ENCODE results near the gene SUGP2.

Gene SUGP2

DNA sequence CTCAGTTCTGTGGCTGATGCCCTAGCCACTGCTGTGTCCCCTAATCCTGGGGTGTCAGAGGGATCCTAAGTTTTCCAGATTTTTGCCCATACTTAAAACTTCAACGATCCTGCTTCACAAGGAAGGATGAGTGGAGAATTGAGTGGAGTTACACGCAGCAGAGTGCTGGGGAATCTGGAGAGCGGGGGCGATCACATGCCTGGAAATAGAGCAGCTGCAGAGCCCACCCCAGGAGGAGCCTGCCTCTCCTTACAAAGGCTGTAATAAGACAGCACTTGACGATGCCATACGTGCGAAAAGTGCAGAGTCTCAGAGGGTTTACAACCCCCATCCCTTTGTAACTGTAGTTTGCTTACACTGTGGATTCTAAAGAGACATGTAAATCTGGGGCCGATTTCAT lies 40.6 kb downstream of the SUGP2 start:
- no peaks in the 10 kb centered on the region for H3K9me3 Mint-ChIP-seq
- no peak overlapping the region for H3K4me3 Mint-ChIP-seq
- ATAC-seq: no peak
- no peaks in the 10 kb centered on the region for H3K4me1 Mint-ChIP-seq
- no peak for DNase-seq
- peaks cover 6% of the 10 kb centered on the region for H3K27me3 Mint-ChIP-seq
- no peak overlapping the region for H3K27ac Mint-ChIP-seq

DNA sequence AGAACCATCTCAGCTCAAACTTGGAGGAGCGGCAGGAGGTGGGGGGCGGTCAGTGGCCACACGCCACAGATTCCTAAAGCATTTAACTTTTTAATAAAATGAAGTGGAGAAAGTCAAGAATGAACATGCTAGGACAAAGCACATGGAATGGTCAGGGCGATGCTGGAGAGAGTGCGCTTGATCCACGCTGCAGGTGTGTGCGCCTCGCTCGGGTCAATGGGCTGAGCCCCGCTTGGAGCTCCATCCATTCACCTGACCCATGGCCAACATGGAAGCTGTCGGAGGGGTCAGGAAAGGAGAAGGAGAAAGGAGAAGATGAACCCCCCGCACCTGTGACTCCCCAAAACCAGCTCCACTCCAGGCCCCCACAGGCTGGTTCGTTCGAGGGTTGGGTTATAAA lies 41.8 kb downstream of the SUGP2 start:
- Mint-ChIP-seq H3K27ac (no peak overlapping the region), H3K27me3 (peaks cover 19% of the 10 kb centered on the region), H3K4me3 (no peak overlapping the region), H3K4me1 (no peaks in the 10 kb centered on the region), H3K9me3 (no peaks in the 10 kb centered on the region)
- no peak for ATAC-seq
- DNase-seq: no peak

- Mint-ChIP-seq H3K9me3 (no peaks in the 10 kb centered on the region), H3K4me1 (no peaks in the 10 kb centered on the region), H3K27ac (no peak overlapping the region), H3K27me3 (peaks cover 23% of the 10 kb centered on the region), H3K4me3 (no peak overlapping the region)
- DNase-seq (no peak), ATAC-seq (no peak)
These were observed 42.3 kb downstream of the SUGP2 start for GRCh38 chr19:18991006-18991405.

DNA sequence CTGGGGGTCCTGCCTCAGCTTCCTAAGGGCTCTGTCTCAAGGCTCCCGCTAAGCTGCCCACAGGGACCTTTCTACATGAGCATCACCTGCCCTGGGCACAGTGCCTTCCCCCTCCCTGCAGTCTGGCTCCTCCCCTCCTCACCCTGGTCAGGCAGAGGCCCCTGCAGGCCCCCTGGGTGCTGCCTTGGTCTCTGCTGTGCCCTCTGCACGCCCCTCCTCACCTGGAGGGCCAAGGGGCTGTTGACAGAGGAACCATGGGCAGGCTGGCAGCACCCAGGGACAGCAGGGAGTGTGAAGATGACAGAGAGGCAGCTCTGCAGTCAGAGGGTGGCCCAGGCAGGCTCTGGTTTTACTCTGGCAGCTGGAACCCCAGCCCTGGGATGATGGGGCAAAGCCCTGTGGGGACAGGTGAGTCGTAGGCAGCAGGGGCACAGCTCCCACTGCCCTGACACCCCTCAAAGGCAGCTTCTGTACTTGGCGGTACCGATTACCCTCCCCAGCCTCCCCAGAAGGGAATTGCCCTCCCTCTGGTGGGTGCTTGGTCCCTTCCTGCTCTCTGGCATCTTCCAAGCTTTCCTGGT lies 43.1 kb downstream of the SUGP2 start:
- H3K4me3 Mint-ChIP-seq: no peak overlapping the region
- no peak for DNase-seq
- ATAC-seq: peak; percentile 35
- H3K27ac Mint-ChIP-seq: peak overlapping the region in 1 of 2 donors; percentile 54
- peaks cover 31% of the 10 kb centered on the region for H3K27me3 Mint-ChIP-seq
- H3K9me3 Mint-ChIP-seq: no peaks in the 10 kb centered on the region
- H3K4me1 Mint-ChIP-seq: no peaks in the 10 kb centered on the region

DNA sequence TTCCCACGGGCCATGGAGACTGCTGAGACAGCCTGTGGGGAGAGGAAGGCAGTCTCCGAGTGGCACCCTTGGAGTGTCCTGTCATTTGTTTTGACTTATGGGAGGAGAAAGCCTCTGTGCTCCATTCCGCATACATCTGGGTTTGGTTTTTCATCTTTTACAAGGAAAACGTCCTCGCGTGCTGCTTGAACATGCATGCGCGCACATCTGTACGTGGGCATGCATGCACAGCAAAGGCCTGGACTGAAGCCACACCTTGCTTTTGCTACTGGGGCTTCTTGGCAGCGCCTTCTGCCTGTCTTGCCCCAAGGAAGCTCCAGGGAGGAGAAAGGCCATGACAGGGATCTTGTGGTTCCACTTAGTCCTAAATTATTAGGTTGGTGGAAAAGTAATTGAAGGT lies 44.0 kb downstream of the SUGP2 start:
- Mint-ChIP-seq H3K4me1 (no peaks in the 10 kb centered on the region), H3K4me3 (no peak overlapping the region), H3K9me3 (no peaks in the 10 kb centered on the region), H3K27me3 (peaks cover 40% of the 10 kb centered on the region), H3K27ac (no peak overlapping the region)
- ATAC-seq: no peak
- DNase-seq: no peak

DNA sequence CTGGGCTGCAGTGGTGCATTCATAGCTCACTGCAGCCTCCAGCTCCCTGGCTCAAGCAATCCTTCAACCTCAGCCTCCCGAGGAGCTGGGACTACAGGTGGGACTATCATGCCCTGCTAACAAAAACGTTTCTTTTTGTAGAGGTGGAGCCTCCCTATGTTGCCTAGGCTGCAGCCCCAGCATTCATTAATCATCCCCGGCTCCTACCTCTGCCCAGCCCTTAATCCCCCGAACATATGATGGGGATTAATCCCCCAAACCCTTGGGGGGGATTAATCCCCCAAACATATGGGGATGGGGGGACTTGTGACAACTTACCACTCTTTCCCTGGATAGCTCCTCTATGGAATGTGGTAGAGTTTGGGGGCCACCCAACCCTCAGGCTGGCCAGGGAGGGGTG lies 45.9 kb downstream of the SUGP2 start:
- Mint-ChIP-seq H3K27me3 (peaks cover 50% of the 10 kb centered on the region), H3K9me3 (no peaks in the 10 kb centered on the region), H3K4me3 (no peak overlapping the region), H3K27ac (no peak overlapping the region), H3K4me1 (no peaks in the 10 kb centered on the region)
- ATAC-seq (no peak), DNase-seq (no peak)

DNA sequence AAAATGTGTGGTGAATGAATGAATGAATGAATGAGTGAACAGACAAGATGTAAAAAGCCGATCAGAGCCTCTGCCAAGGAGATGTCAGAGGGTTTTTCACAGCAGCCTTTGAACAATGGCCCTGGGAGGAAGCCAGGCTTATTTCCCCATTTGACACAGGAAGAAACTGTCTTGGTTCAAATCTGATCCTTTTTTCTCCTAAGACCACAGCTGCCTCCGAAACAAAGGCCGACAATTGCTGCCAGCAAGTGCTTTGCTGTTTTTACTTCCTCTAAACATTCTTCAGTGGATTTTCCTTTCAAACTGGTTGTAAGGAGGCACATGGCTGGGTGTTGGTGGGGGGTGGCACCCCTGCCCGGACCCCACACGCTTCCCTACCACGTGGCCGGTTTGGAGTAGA lies 48.1 kb downstream of the SUGP2 start:
- Mint-ChIP-seq H3K4me3 (no peak overlapping the region), H3K27me3 (peaks cover 60% of the 10 kb centered on the region), H3K27ac (no peak overlapping the region), H3K4me1 (no peaks in the 10 kb centered on the region), H3K9me3 (no peaks in the 10 kb centered on the region)
- no peak for DNase-seq
- no peak for ATAC-seq

- H3K27ac Mint-ChIP-seq: no peak overlapping the region
- H3K27me3 Mint-ChIP-seq: peaks cover 60% of the 10 kb centered on the region
- H3K4me1 Mint-ChIP-seq: no peaks in the 10 kb centered on the region
- H3K9me3 Mint-ChIP-seq: no peaks in the 10 kb centered on the region
- no peak overlapping the region for H3K4me3 Mint-ChIP-seq
- ATAC-seq (no peak), DNase-seq (no peak)
These were observed 49.1 kb downstream of the SUGP2 start for GRCh38 chr19:18984251-18984650.

GRCh38 chr19:18982669-18983068 lies 50.6 kb downstream of the SUGP2 start:
- Mint-ChIP-seq H3K9me3 (no peaks in the 10 kb centered on the region), H3K4me1 (no peaks in the 10 kb centered on the region), H3K27ac (peak overlapping the region in 1 of 2 donors; percentile 13), H3K4me3 (no peak overlapping the region), H3K27me3 (peaks cover 53% of the 10 kb centered on the region)
- DNase-seq: no peak
- ATAC-seq: no peak

- Mint-ChIP-seq H3K27ac (no peak overlapping the region), H3K27me3 (peaks cover 32% of the 10 kb centered on the region), H3K4me1 (no peaks in the 10 kb centered on the region), H3K4me3 (no peak overlapping the region), H3K9me3 (no peaks in the 10 kb centered on the region)
- ATAC-seq (no peak), DNase-seq (no peak)
These were observed 52.8 kb downstream of the SUGP2 start for GRCh38 chr19:18980432-18981020.

GRCh38 chr19:18978616-18979015 lies 54.7 kb downstream of the SUGP2 start:
- DNase-seq (no peak), ATAC-seq (no peak)
- Mint-ChIP-seq H3K9me3 (no peaks in the 10 kb centered on the region), H3K27me3 (peaks cover 16% of the 10 kb centered on the region), H3K27ac (no peak overlapping the region), H3K4me3 (no peak overlapping the region), H3K4me1 (no peaks in the 10 kb centered on the region)

- no peak overlapping the region for H3K4me3 Mint-ChIP-seq
- ATAC-seq (no peak), DNase-seq (no peak)
- no peaks in the 10 kb centered on the region for H3K9me3 Mint-ChIP-seq
- peaks cover 7% of the 10 kb centered on the region for H3K27me3 Mint-ChIP-seq
- no peaks in the 10 kb centered on the region for H3K4me1 Mint-ChIP-seq
- no peak overlapping the region for H3K27ac Mint-ChIP-seq
These were observed 57.4 kb downstream of the SUGP2 start for GRCh38 chr19:18975869-18976268.

DNA sequence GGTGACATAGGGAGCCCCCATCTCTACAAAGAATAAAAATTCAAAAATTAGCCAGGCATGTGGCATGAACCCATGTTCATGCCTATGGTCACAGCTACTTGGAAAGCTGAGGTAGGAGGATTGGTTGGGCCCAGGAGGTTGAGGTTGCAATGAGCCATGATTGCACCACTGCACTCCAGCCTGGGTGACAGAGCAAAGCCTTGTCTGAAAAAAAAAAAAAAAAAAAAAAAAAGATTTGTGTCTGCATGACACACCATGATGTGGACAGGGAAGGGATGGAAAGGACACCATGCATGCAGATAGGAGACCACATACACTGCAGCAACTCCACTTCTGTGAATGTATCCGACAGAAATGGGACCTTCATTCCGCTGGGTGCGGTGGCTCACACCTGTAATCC lies 58.3 kb downstream of the SUGP2 start:
- DNase-seq (no peak), ATAC-seq (no peak)
- Mint-ChIP-seq H3K27me3 (peaks cover 7% of the 10 kb centered on the region), H3K4me1 (no peaks in the 10 kb centered on the region), H3K27ac (no peak overlapping the region), H3K4me3 (no peak overlapping the region), H3K9me3 (no peaks in the 10 kb centered on the region)

GRCh38 chr19:18972851-18973250 lies 60.5 kb downstream of the SUGP2 start:
- ATAC-seq: no peak
- no peak for DNase-seq
- no peaks in the 10 kb centered on the region for H3K9me3 Mint-ChIP-seq
- H3K27me3 Mint-ChIP-seq: peaks cover 16% of the 10 kb centered on the region
- no peak overlapping the region for H3K4me3 Mint-ChIP-seq
- no peaks in the 10 kb centered on the region for H3K4me1 Mint-ChIP-seq
- no peak overlapping the region for H3K27ac Mint-ChIP-seq

GRCh38 chr19:18972301-18972811 lies 61.0 kb downstream of the SUGP2 start:
- Mint-ChIP-seq H3K27me3 (peaks cover 20% of the 10 kb centered on the region), H3K4me3 (no peak overlapping the region), H3K4me1 (no peaks in the 10 kb centered on the region), H3K27ac (no peak overlapping the region), H3K9me3 (no peaks in the 10 kb centered on the region)
- ATAC-seq: no peak
- no peak for DNase-seq

- no peak overlapping the region for H3K27ac Mint-ChIP-seq
- no peak for DNase-seq
- H3K9me3 Mint-ChIP-seq: no peaks in the 10 kb centered on the region
- H3K27me3 Mint-ChIP-seq: peaks cover 23% of the 10 kb centered on the region
- no peaks in the 10 kb centered on the region for H3K4me1 Mint-ChIP-seq
- ATAC-seq: no peak
- no peak overlapping the region for H3K4me3 Mint-ChIP-seq
These were observed 63.2 kb downstream of the SUGP2 start for GRCh38 chr19:18969931-18970659.

Measured in stimulated activated naive CD8-positive, alpha-beta T cell treated with anti-CD3 and anti-CD28 coated beads, Interleukin-15, amount 100 ng/mL, for 72 hours (primary cell).